ENCODE results near the gene FBXW4.

DNA sequence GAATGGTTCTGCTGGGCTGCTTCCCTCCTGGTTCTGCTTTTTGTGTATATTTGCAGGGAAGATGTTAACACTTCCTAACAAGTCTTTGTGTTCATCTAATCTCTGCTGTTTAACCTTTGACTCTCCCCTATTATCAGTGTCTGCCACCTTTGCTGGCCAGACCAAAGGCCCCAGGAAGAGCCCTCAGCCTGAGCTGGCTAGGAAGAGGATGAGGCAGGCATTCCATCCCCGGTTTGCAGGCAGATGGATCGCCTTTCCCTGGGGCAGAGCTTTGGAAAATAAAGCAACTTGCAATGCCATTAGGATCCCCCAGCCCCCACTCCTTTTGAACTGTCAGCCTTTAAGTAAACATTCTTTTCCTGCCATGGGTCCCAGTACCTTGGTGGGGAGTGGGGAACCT lies 87.8 kb downstream of the FBXW4 start:
- TF ChIP-seq POLR2A (IDR thresholded peaks at IDR 0.05; ENCODE audit: low read length), result no peak
- TF ChIP-seq, protein P1, sequence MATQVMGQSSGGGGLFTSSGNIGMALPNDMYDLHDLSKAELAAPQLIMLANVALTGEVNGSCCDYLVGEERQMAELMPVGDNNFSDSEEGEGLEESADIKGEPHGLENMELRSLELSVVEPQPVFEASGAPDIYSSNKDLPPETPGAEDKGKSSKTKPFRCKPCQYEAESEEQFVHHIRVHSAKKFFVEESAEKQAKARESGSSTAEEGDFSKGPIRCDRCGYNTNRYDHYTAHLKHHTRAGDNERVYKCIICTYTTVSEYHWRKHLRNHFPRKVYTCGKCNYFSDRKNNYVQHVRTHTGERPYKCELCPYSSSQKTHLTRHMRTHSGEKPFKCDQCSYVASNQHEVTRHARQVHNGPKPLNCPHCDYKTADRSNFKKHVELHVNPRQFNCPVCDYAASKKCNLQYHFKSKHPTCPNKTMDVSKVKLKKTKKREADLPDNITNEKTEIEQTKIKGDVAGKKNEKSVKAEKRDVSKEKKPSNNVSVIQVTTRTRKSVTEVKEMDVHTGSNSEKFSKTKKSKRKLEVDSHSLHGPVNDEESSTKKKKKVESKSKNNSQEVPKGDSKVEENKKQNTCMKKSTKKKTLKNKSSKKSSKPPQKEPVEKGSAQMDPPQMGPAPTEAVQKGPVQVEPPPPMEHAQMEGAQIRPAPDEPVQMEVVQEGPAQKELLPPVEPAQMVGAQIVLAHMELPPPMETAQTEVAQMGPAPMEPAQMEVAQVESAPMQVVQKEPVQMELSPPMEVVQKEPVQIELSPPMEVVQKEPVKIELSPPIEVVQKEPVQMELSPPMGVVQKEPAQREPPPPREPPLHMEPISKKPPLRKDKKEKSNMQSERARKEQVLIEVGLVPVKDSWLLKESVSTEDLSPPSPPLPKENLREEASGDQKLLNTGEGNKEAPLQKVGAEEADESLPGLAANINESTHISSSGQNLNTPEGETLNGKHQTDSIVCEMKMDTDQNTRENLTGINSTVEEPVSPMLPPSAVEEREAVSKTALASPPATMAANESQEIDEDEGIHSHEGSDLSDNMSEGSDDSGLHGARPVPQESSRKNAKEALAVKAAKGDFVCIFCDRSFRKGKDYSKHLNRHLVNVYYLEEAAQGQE (IDR thresholded peaks at IDR 0.05), result no peak
- TF ChIP-seq POLR2AphosphoS2 (conservative IDR thresholded peaks at IDR 0.05; ENCODE audit: low read length), result no peak
- TF ChIP-seq RAD21 (conservative IDR thresholded peaks at IDR 0.05 in 1 of 2, IDR thresholded peaks at IDR 0.05 in 1 of 2), result no peak
- TF ChIP-seq, protein P2, sequence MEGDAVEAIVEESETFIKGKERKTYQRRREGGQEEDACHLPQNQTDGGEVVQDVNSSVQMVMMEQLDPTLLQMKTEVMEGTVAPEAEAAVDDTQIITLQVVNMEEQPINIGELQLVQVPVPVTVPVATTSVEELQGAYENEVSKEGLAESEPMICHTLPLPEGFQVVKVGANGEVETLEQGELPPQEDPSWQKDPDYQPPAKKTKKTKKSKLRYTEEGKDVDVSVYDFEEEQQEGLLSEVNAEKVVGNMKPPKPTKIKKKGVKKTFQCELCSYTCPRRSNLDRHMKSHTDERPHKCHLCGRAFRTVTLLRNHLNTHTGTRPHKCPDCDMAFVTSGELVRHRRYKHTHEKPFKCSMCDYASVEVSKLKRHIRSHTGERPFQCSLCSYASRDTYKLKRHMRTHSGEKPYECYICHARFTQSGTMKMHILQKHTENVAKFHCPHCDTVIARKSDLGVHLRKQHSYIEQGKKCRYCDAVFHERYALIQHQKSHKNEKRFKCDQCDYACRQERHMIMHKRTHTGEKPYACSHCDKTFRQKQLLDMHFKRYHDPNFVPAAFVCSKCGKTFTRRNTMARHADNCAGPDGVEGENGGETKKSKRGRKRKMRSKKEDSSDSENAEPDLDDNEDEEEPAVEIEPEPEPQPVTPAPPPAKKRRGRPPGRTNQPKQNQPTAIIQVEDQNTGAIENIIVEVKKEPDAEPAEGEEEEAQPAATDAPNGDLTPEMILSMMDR (IDR thresholded peaks at IDR 0.05), result no peak
- TF ChIP-seq ZC3H11A (IDR thresholded peaks at IDR 0.05), result no peak
- no peak for TF ChIP-seq RFX5 (IDR thresholded peaks at IDR 0.05)
- no peak for TF ChIP-seq MAFK (IDR thresholded peaks at IDR 0.05; ENCODE audit: partially characterized antibody)
- TF ChIP-seq RARB (CRISPR knock-in tag; IDR thresholded peaks at IDR 0.05), result no peak
- TF ChIP-seq CEBPB (IDR thresholded peaks at IDR 0.05), result no peak
